ENCODE results near the gene IDI2. TPM values are rescaled to one million over a fixed set of nuclear protein-coding genes. Genes with fewer than 3 reads are reported as not detected.

The IDI2 gene
- total and polyA plus RNA-seq, 5 donors = 0.23 to 0.29 (median 0.23) TPM; not detected in 2

DNA sequence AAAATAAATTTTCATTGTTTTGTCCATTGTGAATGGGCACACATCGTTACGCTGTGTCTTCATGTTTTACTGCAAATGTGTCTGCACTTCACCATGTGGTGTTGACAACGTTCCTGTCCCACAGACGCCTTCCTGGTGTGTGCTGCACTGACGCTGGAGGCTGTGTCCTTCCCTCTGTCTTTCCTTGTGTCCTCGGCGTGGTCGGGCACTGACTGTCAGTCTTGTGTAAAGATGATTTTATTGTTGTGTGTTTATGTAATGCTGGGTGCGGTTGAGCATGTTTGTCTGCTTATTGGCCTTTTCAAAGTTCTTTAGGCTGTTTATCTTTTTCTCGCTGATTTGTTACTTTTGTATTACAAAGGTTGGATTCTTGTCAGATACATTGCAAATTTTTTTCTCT lies 18.1 kb downstream of the IDI2 start:
- Histone ChIP-seq H3K9me3 (ENCODE audit: control insufficient read depth, low read length) (no peaks in the 10 kb centered on the region), H3K4me1 (ENCODE audit: control insufficient read depth, insufficient read depth, low read length) (no peaks in the 10 kb centered on the region), H3K27ac (ENCODE audit: low read length) (no peak overlapping the region), H3K4me3 (ENCODE audit: low read length) (no peak overlapping the region), H3K27me3 (ENCODE audit: control insufficient read depth, insufficient read depth) (no peaks in the 10 kb centered on the region)
- WGBS = 83% methylated on average over 10 of the region's 10 CpGs
- intact Hi-C loops (cut with DNase I) = no loop called here
- ATAC-seq (no peak), DNase-seq (no peak)

DNA sequence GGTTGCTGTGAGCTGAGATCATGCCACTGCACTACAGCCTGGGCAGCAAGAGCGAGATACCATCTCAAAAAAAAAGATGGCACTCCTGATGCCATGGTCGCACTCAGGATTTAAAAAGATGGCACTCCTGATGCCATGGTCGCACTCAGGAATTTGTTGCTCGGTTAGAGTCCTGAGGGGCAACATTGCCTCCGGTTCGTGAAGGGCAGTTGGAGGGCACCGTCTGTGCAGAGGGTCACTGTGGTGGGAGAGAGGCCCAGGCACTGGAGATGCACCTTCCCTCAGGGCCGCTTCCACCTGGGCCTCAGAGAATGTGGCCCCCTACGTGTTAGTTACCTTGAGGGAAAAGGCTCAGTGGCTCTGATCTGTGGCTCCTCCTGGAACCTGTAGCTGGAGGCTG lies 19.1 kb downstream of the IDI2 start:
- Histone ChIP-seq H3K9me3 (ENCODE audit: control insufficient read depth, low read length) (no peaks in the 10 kb centered on the region), H3K27me3 (ENCODE audit: control insufficient read depth, insufficient read depth) (no peaks in the 10 kb centered on the region), H3K4me3 (ENCODE audit: low read length) (no peak overlapping the region), H3K27ac (ENCODE audit: low read length) (no peak overlapping the region), H3K4me1 (ENCODE audit: control insufficient read depth, insufficient read depth, low read length) (no peaks in the 10 kb centered on the region)
- 96% methylated on average over 9 of the region's 9 CpGs for WGBS
- ATAC-seq = no peak
- intact Hi-C loops (cut with DNase I) = no loop called here
- DNase-seq = no peak

DNA sequence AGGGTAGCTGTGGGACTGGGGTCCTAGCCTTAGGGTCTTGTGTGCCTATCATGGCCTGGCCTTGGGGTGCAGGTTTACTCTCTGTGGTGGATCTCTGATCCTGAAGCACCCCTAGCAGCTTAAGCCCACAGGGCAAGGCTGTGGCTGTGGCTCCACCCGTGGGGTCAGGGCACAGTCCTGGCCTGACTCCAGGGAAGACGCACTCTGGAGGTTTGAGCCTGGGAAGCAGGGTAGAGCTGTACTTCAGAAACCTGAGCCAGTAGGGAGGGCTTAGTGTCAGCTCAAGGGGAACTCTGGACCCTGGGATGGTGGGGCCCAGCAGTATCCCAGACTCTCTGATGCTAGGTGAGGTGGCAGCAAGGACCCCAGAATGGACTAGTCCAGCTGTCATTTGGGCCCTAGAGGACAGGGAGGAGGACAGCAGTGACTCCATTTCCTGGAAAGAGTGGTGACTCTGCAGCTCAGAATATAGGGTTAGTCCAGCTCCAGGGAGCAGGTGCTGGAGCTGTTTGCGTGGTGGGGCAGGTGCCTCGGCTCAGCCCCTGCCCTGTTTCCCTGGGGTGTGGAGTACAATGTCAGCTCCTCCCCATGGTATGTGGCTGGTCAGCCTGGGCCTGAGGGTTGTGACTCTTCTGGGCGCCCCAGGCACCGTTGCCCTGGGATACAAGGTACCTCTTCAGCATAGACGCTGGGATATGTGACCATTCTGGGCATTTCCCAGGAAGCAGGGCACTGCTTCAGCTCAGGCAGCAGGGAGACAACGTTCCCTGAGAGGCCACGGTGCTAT lies 21.6 kb downstream of the IDI2 start:
- Histone ChIP-seq H3K27ac (ENCODE audit: low read length) (no peak overlapping the region), H3K27me3 (ENCODE audit: control insufficient read depth, insufficient read depth) (no peaks in the 10 kb centered on the region), H3K9me3 (ENCODE audit: control insufficient read depth, low read length) (no peaks in the 10 kb centered on the region), H3K4me3 (ENCODE audit: low read length) (no peak overlapping the region), H3K4me1 (ENCODE audit: control insufficient read depth, insufficient read depth, low read length) (no peaks in the 10 kb centered on the region)
- ATAC-seq = peak in 1 of 2 donors; percentile 20
- intact Hi-C loops (cut with DNase I) = no loop called here
- DNase-seq = no peak
- WGBS = 97% methylated on average over 9 of the region's 9 CpGs

DNA sequence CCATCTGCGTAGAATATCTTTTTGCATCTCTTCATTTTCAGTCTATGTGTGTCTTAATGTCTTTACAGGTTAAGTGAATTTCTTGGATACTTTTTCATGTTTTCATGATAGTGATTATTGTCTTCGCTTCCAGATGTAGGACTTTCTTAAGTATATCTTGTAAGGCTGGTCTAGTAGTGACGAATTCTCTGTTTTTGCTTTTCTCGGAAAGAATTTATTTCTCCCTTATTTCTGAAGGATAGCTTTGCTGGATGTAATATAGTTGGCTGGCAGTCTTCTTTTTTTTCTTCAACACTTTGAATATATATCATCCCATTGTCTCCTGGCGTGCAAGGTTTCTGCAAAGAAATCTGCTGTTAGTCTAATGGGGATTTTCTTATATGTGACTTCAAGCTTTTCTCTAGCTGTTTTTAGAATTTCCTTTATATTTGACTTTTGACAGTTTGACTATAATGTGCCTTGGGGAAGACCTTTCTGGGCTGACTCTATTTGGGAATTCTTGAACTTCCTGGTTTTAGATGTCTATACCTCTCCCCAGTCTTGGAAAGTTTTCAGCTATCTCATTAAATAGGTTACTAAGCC lies 23.1 kb downstream of the IDI2 start:
- 99% methylated on average over 5 of the region's 5 CpGs for WGBS
- Histone ChIP-seq H3K27ac (ENCODE audit: low read length) (no peak overlapping the region), H3K4me1 (ENCODE audit: control insufficient read depth, insufficient read depth, low read length) (no peaks in the 10 kb centered on the region), H3K27me3 (ENCODE audit: control insufficient read depth, insufficient read depth) (no peaks in the 10 kb centered on the region), H3K4me3 (ENCODE audit: low read length) (no peak overlapping the region), H3K9me3 (ENCODE audit: control insufficient read depth, low read length) (no peaks in the 10 kb centered on the region)
- intact Hi-C loops (cut with DNase I) = no loop called here
- ATAC-seq = no peak
- DNase-seq = no peak

DNA sequence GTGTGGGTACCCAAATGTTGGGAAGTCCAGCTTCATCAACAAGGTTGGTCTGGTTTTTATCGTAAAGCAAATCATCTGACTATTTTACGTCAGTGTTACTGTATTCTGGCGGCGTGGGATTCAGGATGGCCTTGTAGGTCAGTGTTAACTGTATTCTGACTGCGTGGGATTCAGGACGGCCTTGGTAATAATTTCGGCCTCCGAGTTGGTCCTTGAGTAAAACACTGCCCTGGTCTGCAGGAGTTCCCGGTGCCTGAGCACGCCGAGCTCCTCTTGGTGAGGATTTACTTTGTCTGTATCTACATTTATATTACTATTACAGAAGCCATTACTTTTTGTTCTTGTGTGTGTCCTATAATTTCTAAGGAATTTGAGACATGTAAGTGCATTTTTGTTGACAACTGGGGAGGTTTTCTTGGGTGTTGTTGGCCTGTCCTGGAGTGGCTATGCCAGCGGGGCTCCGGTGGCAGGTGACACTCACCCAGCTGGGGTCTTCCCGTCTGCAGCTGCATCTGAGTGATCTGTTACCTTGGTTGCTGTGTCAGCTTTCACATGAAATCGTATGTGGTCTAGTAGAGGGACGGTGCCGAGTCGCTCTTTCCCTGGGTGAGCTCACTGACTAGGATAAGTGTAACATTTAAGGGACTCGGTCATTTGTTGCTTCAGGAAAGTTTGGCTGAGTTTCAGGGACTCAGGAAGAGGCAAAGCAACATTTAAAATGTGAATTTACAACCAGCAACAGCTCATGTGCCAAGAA lies 28.2 kb downstream of the IDI2 start:
- WGBS = 90% methylated on average over 19 of the region's 19 CpGs
- intact Hi-C loops (cut with DNase I) = no loop called here
- Histone ChIP-seq H3K27ac (ENCODE audit: low read length) (no peak overlapping the region), H3K27me3 (ENCODE audit: control insufficient read depth, insufficient read depth) (no peaks in the 10 kb centered on the region), H3K4me1 (ENCODE audit: control insufficient read depth, insufficient read depth, low read length) (no peaks in the 10 kb centered on the region), H3K4me3 (ENCODE audit: low read length) (no peak overlapping the region), H3K9me3 (ENCODE audit: control insufficient read depth, low read length) (no peaks in the 10 kb centered on the region)
- ATAC-seq (no peak), DNase-seq (no peak)

DNA sequence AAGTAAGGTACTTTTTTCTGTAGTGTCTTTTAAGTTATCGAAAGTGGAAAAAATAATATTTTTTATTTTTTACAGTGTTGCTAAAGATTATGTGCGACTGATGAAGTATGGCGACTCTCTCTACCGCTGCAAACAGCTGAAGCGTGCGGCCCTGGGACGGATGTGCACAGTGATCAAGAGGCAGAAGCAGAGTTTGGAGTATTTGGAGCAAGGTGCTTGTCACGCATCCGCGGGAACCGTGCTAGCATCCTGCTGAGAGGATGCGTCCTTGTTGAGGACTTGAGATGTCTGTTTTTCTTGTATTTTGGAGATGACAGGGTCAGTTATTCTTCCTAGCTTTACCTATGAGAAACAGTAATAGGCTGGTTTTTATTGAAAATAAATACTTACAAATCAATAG lies 29.6 kb downstream of the IDI2 start:
- intact Hi-C loops (cut with DNase I) = no loop called here

DNA sequence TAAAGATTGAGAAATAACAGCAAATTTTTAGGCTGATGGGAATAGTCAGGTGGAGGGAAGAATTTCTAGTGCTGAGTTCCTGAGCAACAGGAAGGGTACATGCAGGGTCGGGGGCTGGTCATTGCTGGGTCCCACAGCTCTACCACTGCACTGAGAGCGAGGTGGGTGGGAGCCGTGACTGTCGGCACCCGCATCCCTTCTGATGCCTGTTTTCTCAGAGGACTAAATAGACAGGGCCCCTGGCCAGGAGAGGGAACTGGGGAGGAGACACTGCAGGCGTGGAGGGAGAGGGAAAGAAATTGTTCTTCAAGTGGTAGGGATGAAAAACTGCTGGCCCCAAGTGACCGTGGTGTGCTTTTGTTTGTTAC lies 30.1 kb downstream of the IDI2 start:
- no peaks in the 10 kb centered on the region for H3K4me1 ChIP-seq (ENCODE audit: control insufficient read depth, insufficient read depth, low read length)
- H3K9me3 ChIP-seq (ENCODE audit: control insufficient read depth, low read length) = no peaks in the 10 kb centered on the region
- no peak overlapping the region for H3K27ac ChIP-seq (ENCODE audit: low read length)
- H3K4me3 ChIP-seq (ENCODE audit: low read length) = no peak overlapping the region
- WGBS = 90% methylated on average over 7 of the region's 7 CpGs
- intact Hi-C loops (cut with DNase I) = no loop called here
- no peaks in the 10 kb centered on the region for H3K27me3 ChIP-seq (ENCODE audit: control insufficient read depth, insufficient read depth)
- DNase-seq = no peak
- no peak for ATAC-seq

More for the DNA sequence above, 29.6 kb downstream of the IDI2 start:
- H3K9me3 ChIP-seq (ENCODE audit: control insufficient read depth, low read length) = no peaks in the 10 kb centered on the region
- no peak overlapping the region for H3K4me3 ChIP-seq (ENCODE audit: low read length)
- H3K27ac ChIP-seq (ENCODE audit: low read length) = no peak overlapping the region
- WGBS = 96% methylated on average over 12 of the region's 12 CpGs
- no peaks in the 10 kb centered on the region for H3K27me3 ChIP-seq (ENCODE audit: control insufficient read depth, insufficient read depth)
- H3K4me1 ChIP-seq (ENCODE audit: control insufficient read depth, insufficient read depth, low read length) = no peaks in the 10 kb centered on the region
- ATAC-seq (no peak), DNase-seq (no peak)

DNA sequence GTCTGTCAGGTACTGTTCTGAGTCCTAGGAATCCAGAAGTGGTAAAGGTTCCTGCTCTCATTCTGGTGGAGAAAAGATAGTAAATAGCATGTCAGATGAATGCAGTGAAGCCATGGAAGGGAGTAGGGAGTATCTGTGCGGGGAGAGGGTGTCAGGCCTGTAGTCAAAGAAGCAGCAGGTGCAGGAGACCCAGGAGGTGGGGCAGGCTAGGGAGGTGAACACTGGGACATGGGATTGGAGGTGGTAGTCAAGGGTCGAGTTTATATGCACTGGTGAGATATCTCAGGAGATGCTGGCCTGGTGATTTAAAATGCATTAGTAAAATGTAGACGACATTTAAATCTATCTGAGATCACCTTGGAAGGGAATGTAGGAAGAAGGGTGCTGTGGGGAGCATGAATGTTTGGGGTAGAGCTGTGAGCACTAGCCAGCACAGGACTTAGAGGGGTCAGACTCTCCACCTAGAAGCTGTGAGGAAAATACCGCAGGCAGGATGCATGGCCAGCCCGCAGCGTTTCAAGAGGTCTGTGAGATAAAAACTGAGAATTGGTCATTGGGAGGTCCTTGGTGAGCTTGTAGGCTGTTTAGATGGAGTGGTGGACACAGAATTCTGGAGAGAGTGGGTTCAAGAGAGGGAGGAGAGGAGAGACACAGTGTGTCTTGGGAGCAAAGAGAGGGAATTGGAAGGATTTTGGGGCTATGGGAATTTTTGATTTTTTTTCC lies 30.7 kb downstream of the IDI2 start:
- Histone ChIP-seq H3K4me1 (ENCODE audit: control insufficient read depth, insufficient read depth, low read length) (no peaks in the 10 kb centered on the region), H3K9me3 (ENCODE audit: control insufficient read depth, low read length) (no peaks in the 10 kb centered on the region), H3K27ac (ENCODE audit: low read length) (no peak overlapping the region), H3K4me3 (ENCODE audit: low read length) (no peak overlapping the region), H3K27me3 (ENCODE audit: control insufficient read depth, insufficient read depth) (no peaks in the 10 kb centered on the region)
- DNase-seq (no peak), ATAC-seq (no peak)
- 82% methylated on average over 6 of the region's 6 CpGs for WGBS
- intact Hi-C loops (cut with DNase I) = no loop called here

DNA sequence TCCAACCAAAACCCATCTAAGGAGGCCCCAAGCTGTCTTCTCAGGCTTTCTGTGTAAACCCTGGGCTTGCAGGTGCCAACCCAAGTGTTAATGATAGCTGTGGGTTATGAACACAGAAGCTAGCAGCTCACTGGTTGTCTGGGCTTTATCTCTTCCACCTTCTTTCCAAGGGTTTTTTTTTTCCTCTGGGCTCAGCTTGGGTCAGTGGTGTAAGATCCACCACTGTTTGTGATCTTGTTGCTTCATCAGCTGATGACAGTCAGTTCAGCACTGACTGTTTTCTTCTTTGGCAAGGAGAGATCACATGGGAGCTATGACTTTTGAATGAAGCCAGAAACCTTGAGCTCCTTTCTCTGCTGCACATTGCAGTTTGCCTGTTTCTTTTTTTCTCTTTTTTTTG lies 32.8 kb downstream of the IDI2 start:
- DNase-seq (no peak), ATAC-seq (no peak)
- Histone ChIP-seq H3K9me3 (ENCODE audit: control insufficient read depth, low read length) (no peaks in the 10 kb centered on the region), H3K4me1 (ENCODE audit: control insufficient read depth, insufficient read depth, low read length) (peaks cover 6% of the 10 kb centered on the region), H3K4me3 (ENCODE audit: low read length) (no peak overlapping the region), H3K27me3 (ENCODE audit: control insufficient read depth, insufficient read depth) (no peaks in the 10 kb centered on the region), H3K27ac (ENCODE audit: low read length) (no peak overlapping the region)
- intact Hi-C loops (cut with DNase I) = no loop called here

DNA sequence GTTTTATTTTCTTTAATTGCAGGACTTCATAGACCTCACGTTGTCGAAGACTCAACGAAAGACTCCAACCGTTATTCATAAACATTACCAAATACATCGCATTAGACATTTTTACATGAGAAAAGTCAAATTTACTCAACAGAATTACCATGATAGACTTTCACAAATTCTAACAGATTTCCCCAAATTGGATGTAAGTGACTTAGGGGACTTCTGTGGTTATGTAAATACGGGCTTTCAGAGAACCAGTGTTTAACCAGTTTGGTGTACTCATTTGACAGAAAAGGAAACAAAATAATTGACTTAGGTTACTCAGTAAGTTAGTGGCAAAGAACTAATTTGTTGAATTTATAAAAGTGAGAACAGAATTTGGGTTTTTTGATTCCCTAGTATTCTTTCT lies 33.2 kb downstream of the IDI2 start:
- ATAC-seq = no peak
- Histone ChIP-seq H3K4me1 (ENCODE audit: control insufficient read depth, insufficient read depth, low read length) (peaks cover 6% of the 10 kb centered on the region), H3K4me3 (ENCODE audit: low read length) (no peak overlapping the region), H3K27me3 (ENCODE audit: control insufficient read depth, insufficient read depth) (no peaks in the 10 kb centered on the region), H3K9me3 (ENCODE audit: control insufficient read depth, low read length) (no peaks in the 10 kb centered on the region), H3K27ac (ENCODE audit: low read length) (no peak overlapping the region)
- intact Hi-C loops (cut with DNase I) = no loop called here
- DNase-seq = no peak
- 94% methylated on average over 6 of the region's 6 CpGs for WGBS

DNA sequence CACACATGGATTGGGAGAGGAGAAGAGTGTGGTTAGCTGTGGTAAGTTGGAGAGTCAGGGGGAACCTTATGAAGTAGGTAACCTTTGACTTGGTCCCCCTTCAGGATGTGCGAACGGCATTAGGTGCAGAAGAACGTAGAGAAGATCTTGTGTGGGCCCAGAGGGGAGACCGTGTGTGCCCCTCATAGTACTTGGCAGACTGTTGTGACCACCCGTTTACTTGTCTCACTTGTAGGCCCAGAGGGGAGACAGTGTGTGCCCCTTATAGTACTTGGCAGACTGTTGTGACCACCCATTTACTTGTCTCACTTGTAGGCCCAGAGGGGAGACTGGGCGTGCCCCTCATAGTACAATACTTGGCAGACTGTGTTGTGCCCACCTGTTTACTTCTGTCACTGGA lies 34.9 kb downstream of the IDI2 start:
- 92% methylated on average over 6 of the region's 6 CpGs for WGBS
- H3K9me3 ChIP-seq (ENCODE audit: control insufficient read depth, low read length) = no peaks in the 10 kb centered on the region
- no peak for DNase-seq
- no peak overlapping the region for H3K4me3 ChIP-seq (ENCODE audit: low read length)
- no peak overlapping the region for H3K27ac ChIP-seq (ENCODE audit: low read length)
- intact Hi-C loops (cut with DNase I) = no loop called here
- peaks cover 8% of the 10 kb centered on the region for H3K4me1 ChIP-seq (ENCODE audit: control insufficient read depth, insufficient read depth, low read length)
- no peaks in the 10 kb centered on the region for H3K27me3 ChIP-seq (ENCODE audit: control insufficient read depth, insufficient read depth)
- no peak for ATAC-seq
